K562 (cell line): Measurements from ENCODE around the gene EHBP1. TPM values are rescaled to one million over a fixed set of nuclear protein-coding genes. Genes with fewer than 3 reads are reported as not detected.

Experiments
- CREBBP ChIP-seq: IDR thresholded peaks from one replicate; pipeline ENCODE4 v1.6.1; 2012; ENCODE audit warnings: low read depth, mild to moderate bottlenecking, control low read depth, inconsistent platforms, low read length
- FOXJ2 ChIP-seq: fragments of 200-800 bp; sonication (Bioruptor generic); IDR thresholded peaks from 2 replicates; pipeline ENCODE4 v1.6.1; 2016; ENCODE audit warnings: missing genetic modification characterization, missing compliant biosample characterization
- RREB1 ChIP-seq: fragments of 250-450 bp; sonication (Bioruptor Pico); IDR thresholded peaks from 2 replicates; pipeline ENCODE4 v1.4.0; 2020
- ZNF609 ChIP-seq: sonication (generic); formaldehyde crosslinking; IDR thresholded peaks from 2 replicates; pipeline ENCODE4 v1.8.1; 2023; ENCODE audit warnings: missing genetic modification reagents, mild to moderate bottlenecking, borderline replicate concordance
- polyA plus RNA-seq, 8 experiments: library from polyadenylated mRNA; depleted of rRNA in 4 of 8; stranded (reverse) in 5 of 8; unstranded in 3 of 8; fragments of >200 nt; fragmentation: Nextera tagmentation in 2 of 8; fragmentation: Illumina TruSeq in 1 of 8; extraction: Ambion mirVana in 2 of 8; extraction: Trizol in 1 of 8; gene quantifications; 2 replicates each; pipeline versions ENCODE4 v1.2.1 to v1.2.3, GENCODE V29; 2011 to 2014; ENCODE audit warnings: inconsistent platforms in 1 of 8, missing spikeins in 1 of 8
- total RNA-seq, 7 experiments: library from RNA; depleted of rRNA in 6 of 7; stranded (reverse); fragments of >200 nt in 6 of 7; fragmentation: Illumina TruSeq in 2 of 7; extraction: Trizol in 2 of 7; gene quantifications; 2 replicates each; pipeline versions ENCODE4 v1.2.1 to v1.2.3, GENCODE V29; 2011 to 2021; ENCODE audit warnings: low replicate concordance in 1 of 7

Gene EHBP1
- total and polyA plus RNA-seq, 9 of the 15 experiments (the other 6 are each of a cell fraction or from before 2014, with no cell fraction given), result 8.9 to 26.6 (median 19.3) TPM

- TF ChIP-seq RREB1 (CRISPR knock-in tag), result no peak
- no peak for TF ChIP-seq ZNF609 (CRISPR knock-in tag)
- TF ChIP-seq FOXJ2 (tag), result no peak
- TF ChIP-seq CREBBP, result no peak
These were observed 321.7 kb downstream of the EHBP1 start (continued) for GRCh38 chr2:63027220-63027619.
